IPS-NIHi11 (cell line): ENCODE data around the gene EEPD1.
"Not testable (repeated sequence)": the region's sequence is repeated elsewhere in the genome, so short reads cannot be mapped to it uniquely, and the experiment has no call there.

Source experiments
- DNase-seq: peaks from one replicate; pipeline ENCODE4 v3.0.0; 2012; ENCODE audit warnings: mixed read lengths, low spot score

The EEPD1 gene

GRCh38 chr7:36129048-36129534, 24.0 kb upstream of the EEPD1 start:
- DNase-seq, result no peak

GRCh38 chr7:36130236-36130945, 22.7 kb upstream of the EEPD1 start:
- no peak for DNase-seq

GRCh38 chr7:36131026-36131425, 22.0 kb upstream of the EEPD1 start:
- DNase-seq, result no peak

GRCh38 chr7:36131499-36131898, 21.6 kb upstream of the EEPD1 start:
- no peak for DNase-seq

- no peak for DNase-seq
These were observed 21.0 kb upstream of the EEPD1 start for GRCh38 chr7:36132012-36132411.

- DNase-seq, result no peak
These were observed 17.4 kb upstream of the EEPD1 start for GRCh38 chr7:36135700-36136099.

GRCh38 chr7:36137258-36137657, 15.8 kb upstream of the EEPD1 start:
- DNase-seq, result no peak

GRCh38 chr7:36137754-36138153, 15.3 kb upstream of the EEPD1 start:
- DNase-seq, result no peak

GRCh38 chr7:36138209-36138608, 14.8 kb upstream of the EEPD1 start:
- no peak for DNase-seq

- DNase-seq, result no peak
These were observed 11.7 kb upstream of the EEPD1 start for GRCh38 chr7:36141351-36141750.

- DNase-seq, result no peak
These were observed 11.2 kb upstream of the EEPD1 start for GRCh38 chr7:36141850-36142249.

GRCh38 chr7:36144189-36144588, 8.9 kb upstream of the EEPD1 start:
- DNase-seq, result no peak

GRCh38 chr7:36145686-36146085, 7.4 kb upstream of the EEPD1 start:
- no peak for DNase-seq

GRCh38 chr7:36147361-36147760, 5.7 kb upstream of the EEPD1 start:
- no peak for DNase-seq

GRCh38 chr7:36148422-36149065, 4.5 kb upstream of the EEPD1 start:
- no peak for DNase-seq

- DNase-seq, result not testable (repeated sequence)
These were observed 3.8 kb upstream of the EEPD1 start for GRCh38 chr7:36149240-36149639.

- no peak for DNase-seq
These were observed 3.2 kb upstream of the EEPD1 start for GRCh38 chr7:36149694-36150452.

- DNase-seq, result no peak
These were observed 916 bp upstream of the EEPD1 start for GRCh38 chr7:36151921-36152755.

GRCh38 chr7:36153571-36154097, 580 bp downstream of the EEPD1 start:
- no peak for DNase-seq

GRCh38 chr7:36154255-36155212, 1.5 kb downstream of the EEPD1 start:
- no peak for DNase-seq
